IPS-15b (cell line): ENCODE results near the gene DCC.

Experiments
- H3K27me3 ChIP-seq: one replicate; pipeline ENCODE4 v1.6.1; 2013; ENCODE audit warnings: low read length; ENCODE audit not compliant: control insufficient read depth, insufficient read depth
- H3K36me3 ChIP-seq: one replicate; pipeline ENCODE4 v1.6.1; 2013; ENCODE audit warnings: low read length; ENCODE audit not compliant: control insufficient read depth, insufficient read depth
- H3K4me1 ChIP-seq: one replicate; pipeline ENCODE4 v1.6.1; 2013; ENCODE audit warnings: mild to moderate bottlenecking, low read length; ENCODE audit not compliant: control insufficient read depth, insufficient read depth
- H3K4me3 ChIP-seq: one replicate; pipeline ENCODE4 v1.5.1; 2013; ENCODE audit warnings: low read depth, low read length
- H3K9ac ChIP-seq: one replicate; pipeline ENCODE4 v1.6.1; 2013; ENCODE audit warnings: low read depth, mild to moderate bottlenecking, low read length
- H3K9me3 ChIP-seq: one replicate; pipeline ENCODE4 v1.6.1; 2013; ENCODE audit warnings: mild to moderate bottlenecking, low read length; ENCODE audit not compliant: control insufficient read depth, insufficient read depth

The DCC gene

DNA sequence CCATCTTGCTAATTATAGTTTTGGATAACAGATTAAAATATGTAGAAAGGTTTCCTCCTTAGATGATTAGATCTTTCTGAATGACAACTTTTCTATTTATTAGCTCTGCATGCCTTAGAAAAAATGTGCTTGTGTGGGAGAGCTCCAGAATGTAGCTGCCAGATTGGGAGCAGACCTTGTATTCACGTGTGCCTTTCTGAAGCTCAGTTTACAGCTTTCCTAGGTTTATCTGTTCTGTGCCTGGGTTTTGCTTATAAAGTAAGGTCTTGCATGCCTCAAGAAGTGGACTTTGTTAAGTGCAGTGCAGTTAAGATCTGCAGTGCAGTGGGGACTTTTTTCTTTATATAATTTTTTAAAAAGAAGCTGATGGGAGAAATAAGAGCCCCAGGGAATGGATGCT is 179.0 kb downstream of the DCC start:
- Histone ChIP-seq H3K9ac (no peak overlapping the region), H3K36me3 (no peaks in the 10 kb centered on the region), H3K27me3 (no peaks in the 10 kb centered on the region), H3K4me3 (no peak overlapping the region), H3K9me3 (no peaks in the 10 kb centered on the region), H3K4me1 (no peaks in the 10 kb centered on the region)

GRCh38 chr18:52523566-52523965 is 183.6 kb downstream of the DCC start:
- H3K4me3 ChIP-seq, result no peak overlapping the region
- no peaks in the 10 kb centered on the region for H3K27me3 ChIP-seq
- H3K9ac ChIP-seq, result no peak overlapping the region
- no peaks in the 10 kb centered on the region for H3K36me3 ChIP-seq
- H3K9me3 ChIP-seq, result no peaks in the 10 kb centered on the region
- H3K4me1 ChIP-seq, result no peaks in the 10 kb centered on the region

DNA sequence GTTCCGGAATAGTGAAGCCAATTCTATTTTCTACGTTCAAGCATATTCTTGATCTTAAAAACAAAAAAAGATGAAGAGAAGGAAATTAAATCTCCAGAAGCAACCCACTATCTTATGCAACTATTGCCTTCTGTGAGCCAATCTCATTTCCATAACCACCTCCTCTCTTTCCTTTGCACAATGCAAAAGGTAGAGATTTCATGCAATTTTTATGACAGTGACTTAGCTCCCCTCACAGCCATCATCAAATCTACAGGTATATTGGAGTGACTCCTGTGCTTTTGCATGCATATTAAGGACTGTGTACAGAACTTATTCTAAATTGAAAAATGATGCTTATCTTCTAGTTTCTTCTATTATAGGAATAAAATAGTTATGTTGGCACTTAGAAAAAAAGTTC is 191.8 kb downstream of the DCC start:
- Histone ChIP-seq H3K9ac (no peak overlapping the region), H3K4me1 (no peaks in the 10 kb centered on the region), H3K36me3 (no peaks in the 10 kb centered on the region), H3K27me3 (no peaks in the 10 kb centered on the region), H3K4me3 (no peak overlapping the region), H3K9me3 (no peaks in the 10 kb centered on the region)

GRCh38 chr18:52536039-52536438 is 196.0 kb downstream of the DCC start:
- no peaks in the 10 kb centered on the region for H3K27me3 ChIP-seq
- H3K9ac ChIP-seq, result no peak overlapping the region
- no peak overlapping the region for H3K4me3 ChIP-seq
- H3K9me3 ChIP-seq, result no peaks in the 10 kb centered on the region
- no peaks in the 10 kb centered on the region for H3K36me3 ChIP-seq
- no peaks in the 10 kb centered on the region for H3K4me1 ChIP-seq

DNA sequence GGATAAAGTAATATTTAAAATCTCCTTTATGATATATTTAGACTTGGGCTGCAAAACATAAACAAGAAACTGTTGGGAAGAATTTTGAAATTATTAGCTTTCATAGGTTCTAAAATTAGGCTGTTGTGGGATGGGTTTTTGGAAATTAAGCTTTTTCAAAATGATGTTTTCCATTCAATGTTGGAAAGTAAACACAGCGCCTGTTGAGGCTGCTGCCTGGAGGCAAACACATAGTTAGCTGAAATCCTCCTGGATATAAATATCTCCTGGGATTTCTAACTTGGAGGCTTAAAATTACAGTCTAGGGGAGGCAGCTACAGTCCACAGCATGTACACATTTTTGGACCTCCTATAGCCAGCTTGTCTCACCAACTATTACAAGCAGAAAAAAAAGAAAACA is 197.3 kb downstream of the DCC start:
- Histone ChIP-seq H3K4me1 (no peaks in the 10 kb centered on the region), H3K27me3 (no peaks in the 10 kb centered on the region), H3K36me3 (no peaks in the 10 kb centered on the region), H3K4me3 (no peak overlapping the region), H3K9ac (no peak overlapping the region), H3K9me3 (no peaks in the 10 kb centered on the region)

DNA sequence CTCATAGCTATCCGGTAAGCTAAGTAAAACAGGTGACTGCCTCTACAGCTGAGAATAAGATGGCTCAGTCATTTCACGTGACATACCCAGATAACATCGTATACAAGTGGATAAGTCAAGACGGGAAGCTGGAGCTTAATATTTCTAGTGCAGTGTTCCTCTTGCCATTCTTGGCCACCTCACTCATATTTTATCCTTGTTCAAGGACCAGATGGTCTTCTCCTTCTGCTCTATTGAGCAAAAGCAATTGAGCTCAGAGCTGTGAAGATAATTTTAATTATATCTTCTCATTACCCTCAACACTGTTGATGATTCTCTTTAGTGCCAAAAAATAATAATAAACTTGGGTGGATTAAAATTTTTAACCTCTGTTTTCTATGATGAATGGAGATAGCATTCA is 201.1 kb downstream of the DCC start:
- H3K4me3 ChIP-seq, result no peak overlapping the region
- no peaks in the 10 kb centered on the region for H3K4me1 ChIP-seq
- H3K36me3 ChIP-seq, result no peaks in the 10 kb centered on the region
- H3K9me3 ChIP-seq, result no peaks in the 10 kb centered on the region
- no peaks in the 10 kb centered on the region for H3K27me3 ChIP-seq
- no peak overlapping the region for H3K9ac ChIP-seq

DNA sequence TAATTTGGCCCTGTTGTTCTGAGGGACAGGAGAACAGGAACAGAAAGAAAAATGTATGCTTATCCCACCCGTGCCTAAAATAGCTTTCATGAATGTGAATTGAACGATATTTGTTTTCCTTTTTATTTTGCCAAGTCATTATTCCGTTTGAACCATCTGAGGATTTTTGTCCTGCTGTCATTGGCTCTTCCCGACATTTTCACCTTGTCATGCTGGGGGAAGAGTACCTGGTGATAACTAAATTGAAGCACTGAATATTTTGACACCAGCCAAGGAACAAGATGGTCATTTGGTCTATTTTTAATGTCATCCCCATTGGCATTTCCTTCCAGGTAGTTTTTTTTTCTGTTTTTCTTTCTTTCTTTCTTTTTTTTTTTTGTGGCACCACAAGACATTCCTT is 204.1 kb downstream of the DCC start:
- Histone ChIP-seq H3K36me3 (no peaks in the 10 kb centered on the region), H3K9me3 (no peaks in the 10 kb centered on the region), H3K9ac (no peak overlapping the region), H3K4me1 (no peaks in the 10 kb centered on the region), H3K4me3 (no peak overlapping the region), H3K27me3 (no peaks in the 10 kb centered on the region)

DNA sequence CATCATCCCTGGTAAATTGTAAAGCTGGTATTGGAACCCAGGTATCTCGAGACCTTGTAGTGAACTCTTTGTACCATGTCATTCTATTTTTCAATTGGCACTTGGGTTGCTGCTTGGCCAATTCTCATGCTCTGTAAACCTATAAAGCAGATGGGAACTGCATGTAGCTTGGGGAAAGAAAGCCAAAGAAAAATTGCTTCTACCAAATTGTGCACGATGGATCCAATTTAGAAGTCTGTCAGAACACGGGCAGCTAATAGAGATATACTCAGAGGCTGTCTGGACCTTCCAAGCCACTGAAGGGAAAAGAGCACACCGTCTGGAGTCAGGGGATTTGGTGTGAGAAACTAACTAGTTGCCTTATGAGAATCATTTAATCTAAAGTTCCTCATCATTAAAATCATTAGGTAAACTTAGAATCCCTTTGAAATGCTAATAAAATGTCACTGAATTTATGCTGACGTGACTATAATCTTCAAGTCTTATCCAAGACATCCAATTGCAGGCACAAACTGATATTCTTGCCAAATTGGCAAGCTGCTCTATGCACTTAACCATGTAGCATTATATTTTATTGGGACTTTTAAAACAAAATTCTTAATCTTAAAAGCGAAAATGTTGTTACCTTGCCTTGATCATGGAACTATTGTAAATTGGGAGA is 206.8 kb downstream of the DCC start:
- Histone ChIP-seq H3K9me3 (no peaks in the 10 kb centered on the region), H3K4me3 (no peak overlapping the region), H3K4me1 (no peaks in the 10 kb centered on the region), H3K27me3 (no peaks in the 10 kb centered on the region), H3K36me3 (no peaks in the 10 kb centered on the region), H3K9ac (no peak overlapping the region)

- Histone ChIP-seq H3K4me1 (no peaks in the 10 kb centered on the region), H3K9me3 (no peaks in the 10 kb centered on the region), H3K27me3 (no peaks in the 10 kb centered on the region), H3K36me3 (no peaks in the 10 kb centered on the region), H3K4me3 (no peak overlapping the region), H3K9ac (no peak overlapping the region)
Measured at GRCh38 chr18:52553441-52553840, 213.4 kb downstream of the DCC start.

GRCh38 chr18:52554180-52554579 is 214.2 kb downstream of the DCC start:
- Histone ChIP-seq H3K36me3 (no peaks in the 10 kb centered on the region), H3K4me3 (no peak overlapping the region), H3K9ac (no peak overlapping the region), H3K27me3 (no peaks in the 10 kb centered on the region), H3K9me3 (no peaks in the 10 kb centered on the region), H3K4me1 (no peaks in the 10 kb centered on the region)

DNA sequence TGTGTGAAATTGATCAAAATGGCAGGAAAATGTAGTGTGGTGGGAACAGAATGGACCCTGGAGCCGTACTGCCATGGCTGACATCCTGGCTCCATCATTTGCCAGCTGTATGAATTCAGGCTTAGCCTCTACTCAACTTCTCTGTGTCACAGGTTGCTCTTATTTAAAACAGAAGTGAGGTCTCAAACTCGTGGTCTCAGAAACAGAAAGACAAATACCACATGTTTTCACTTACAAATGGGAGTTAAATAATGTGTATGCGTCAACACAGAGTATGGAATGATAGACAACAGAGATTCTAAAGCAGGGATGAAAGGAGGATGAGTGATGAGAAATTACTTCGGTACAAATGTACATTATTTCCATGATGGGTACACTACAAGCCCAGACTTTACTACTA is 227.4 kb downstream of the DCC start:
- Histone ChIP-seq H3K4me1 (no peaks in the 10 kb centered on the region), H3K9me3 (no peaks in the 10 kb centered on the region), H3K27me3 (no peaks in the 10 kb centered on the region), H3K4me3 (no peak overlapping the region), H3K9ac (no peak overlapping the region), H3K36me3 (no peaks in the 10 kb centered on the region)

GRCh38 chr18:52569492-52569891 is 229.5 kb downstream of the DCC start:
- Histone ChIP-seq H3K27me3 (no peaks in the 10 kb centered on the region), H3K4me3 (no peak overlapping the region), H3K36me3 (no peaks in the 10 kb centered on the region), H3K4me1 (no peaks in the 10 kb centered on the region), H3K9ac (no peak overlapping the region), H3K9me3 (no peaks in the 10 kb centered on the region)
